GM23338 (cell line): ENCODE measurements around the gene KCNAB2. TPM values are rescaled to one million over a fixed set of nuclear protein-coding genes. Genes with fewer than 3 reads are reported as not detected.

Source experiments
- ATAC-seq: fragments of 200-7000 bp; cut with Tn5 transposase; 3 replicates; pipeline ENCODE4 v1.9.1; 2020
- DNase-seq: peaks from one replicate; pipeline ENCODE4 v3.0.0-alpha.2; 2015; ENCODE audit warnings: low spot score
- H2AFZ ChIP-seq: fragments of 200-600 bp; sonication (generic); 2 replicates; pipeline ENCODE4 v1.8.0; 2016; ENCODE audit warnings: antibody characterized with exemption, mild to moderate bottlenecking, moderate library complexity
- H3F3A ChIP-seq: fragments of 200-600 bp; sonication (generic); replicated peaks from 2 replicates; pipeline ENCODE4 v1.8.0; 2017; ENCODE audit warnings: antibody characterized with exemption, mixed run types, low read depth
- H3K27ac ChIP-seq: fragments of 200-600 bp; sonication (generic); 2 replicates; pipeline ENCODE4 v1.6.1; 2016; ENCODE audit warnings: low read depth
- H3K27me3 ChIP-seq: fragments of 200-600 bp; sonication (generic); 2 replicates; pipeline ENCODE4 v1.8.0; 2016; ENCODE audit warnings: mild to moderate bottlenecking, mixed run types, moderate library complexity; ENCODE audit not compliant: insufficient read depth
- H3K36me3 ChIP-seq: fragments of 200-600 bp; sonication (generic); 2 replicates; pipeline ENCODE4 v1.8.0; 2016; ENCODE audit warnings: mild to moderate bottlenecking; ENCODE audit not compliant: insufficient read depth
- H3K4me1 ChIP-seq: fragments of 200-600 bp; sonication (generic); 2 replicates; pipeline ENCODE4 v1.8.0; 2016; ENCODE audit warnings: mild to moderate bottlenecking, moderate library complexity; ENCODE audit not compliant: insufficient read depth
- H3K4me2 ChIP-seq: fragments of 200-600 bp; sonication (generic); 2 replicates; pipeline ENCODE4 v1.7.1; 2017; ENCODE audit warnings: mixed run types
- H3K4me3 ChIP-seq: fragments of 200-600 bp; sonication (generic); 2 replicates; pipeline ENCODE4 v1.6.1; 2016; ENCODE audit warnings: mixed run types
- H3K79me2 ChIP-seq: fragments of 200-600 bp; sonication (generic); replicated peaks from 2 replicates; pipeline ENCODE4 v1.8.0; 2017; ENCODE audit warnings: mild to moderate bottlenecking; ENCODE audit not compliant: insufficient read depth
- H3K9me2 ChIP-seq: fragments of 200-600 bp; sonication (generic); 2 replicates; pipeline ENCODE4 v1.8.0; 2017; ENCODE audit not compliant: insufficient read depth
- H4K20me1 ChIP-seq: fragments of 200-600 bp; sonication (generic); replicated peaks from 2 replicates; pipeline ENCODE4 v1.8.0; 2017; ENCODE audit warnings: mild to moderate bottlenecking; ENCODE audit not compliant: insufficient read depth
- H3K27ac Mint-ChIP-seq: 2 replicates; pipeline ENCODE4 v1.8.0; 2020; ENCODE audit warnings: inconsistent platforms, mild to moderate bottlenecking, moderate library complexity, mixed read lengths
- H3K27me3 Mint-ChIP-seq: 3 replicates; pipeline ENCODE4 v1.8.0; 2022; ENCODE audit warnings: low read depth, mild to moderate bottlenecking, moderate library complexity, mixed read lengths, inconsistent platforms; ENCODE audit not compliant: insufficient read depth, poor library complexity
- H3K36me3 Mint-ChIP-seq: 3 replicates; pipeline ENCODE4 v1.8.0; 2021; ENCODE audit warnings: low read depth, mild to moderate bottlenecking, inconsistent platforms, moderate library complexity, mixed read lengths
- H3K4me1 Mint-ChIP-seq: 3 replicates; pipeline ENCODE4 v1.8.0; 2020; ENCODE audit warnings: mild to moderate bottlenecking, inconsistent platforms, mixed read lengths
- H3K4me3 Mint-ChIP-seq: 3 replicates; pipeline ENCODE4 v1.8.0; 2021; ENCODE audit warnings: moderate library complexity, mild to moderate bottlenecking, inconsistent platforms, mixed read lengths
- H3K9me3 Mint-ChIP-seq: 3 replicates; pipeline ENCODE4 v1.8.0; 2020; ENCODE audit warnings: moderate library complexity, mild to moderate bottlenecking, inconsistent platforms, mixed read lengths
- CREB1 ChIP-seq: fragments of 250-450 bp; sonication (Bioruptor Pico); IDR thresholded peaks from 2 replicates; pipeline ENCODE4 v1.5.0; 2020; ENCODE audit warnings: low read depth, mild to moderate bottlenecking, moderate library complexity
- EZH2 ChIP-seq: fragments of 200-600 bp; sonication (generic); IDR thresholded peaks from one replicate; pipeline ENCODE4 v1.8.0; 2017; ENCODE audit warnings: antibody characterized with exemption, mild to moderate bottlenecking, low read depth; ENCODE audit not compliant: unreplicated experiment
- EZH2phosphoT487 ChIP-seq: fragments of 200-600 bp; sonication (generic); IDR thresholded peaks from one replicate; pipeline ENCODE4 v1.8.1; 2018; ENCODE audit warnings: antibody characterized with exemption; ENCODE audit not compliant: unreplicated experiment
- JUNB ChIP-seq: IDR thresholded peaks from one replicate; pipeline ENCODE4 v1.6.1; 2016; ENCODE audit warnings: antibody characterized with exemption; ENCODE audit not compliant: unreplicated experiment
- NANOG ChIP-seq: IDR thresholded peaks from 2 replicates; pipeline ENCODE4 v1.6.1; 2016; ENCODE audit warnings: antibody characterized with exemption, borderline replicate concordance
- POLR2AphosphoS5 ChIP-seq: IDR thresholded peaks from 2 replicates; pipeline ENCODE4 v1.6.1; 2016; ENCODE audit warnings: antibody characterized with exemption, low read depth
- ZNF114 ChIP-seq: fragments of 250-450 bp; sonication (Bioruptor Pico); IDR thresholded peaks from 2 replicates; pipeline ENCODE4 v1.5.0; 2020; ENCODE audit warnings: mild to moderate bottlenecking, moderate library complexity
- ZNF331 ChIP-seq: fragments of 250-450 bp; sonication (Bioruptor Pico); IDR thresholded peaks from 2 replicates; pipeline ENCODE4 v1.5.0; 2020; ENCODE audit warnings: low read depth, mild to moderate bottlenecking, moderate library complexity
- polyA plus RNA-seq: library from polyadenylated mRNA; unstranded; fragments of >200 nt; fragmentation: Nextera tagmentation; extraction: Ambion mirVana; gene quantifications from 2 replicates; pipeline ENCODE4 v1.2.1, GENCODE V29; 2016
- total RNA-seq: library from RNA; depleted of rRNA; stranded (reverse); fragments of >200 nt; shearing (Covaris generic); gene quantifications from 2 replicates; pipeline ENCODE4 v1.2.3, GENCODE V29; 2014
- TF ChIP-seq, protein P1 (sequence below): IDR thresholded peaks from 2 replicates; pipeline ENCODE4 v1.6.1; 2016; ENCODE audit warnings: antibody characterized with exemption
- TF ChIP-seq, protein P2 (sequence below): IDR thresholded peaks from one replicate; pipeline ENCODE4 v1.6.1; 2018; ENCODE audit warnings: antibody characterized with exemption; ENCODE audit not compliant: unreplicated experiment
- TF ChIP-seq, protein P3 (sequence below), 2 experiments: fragments of 200-600 bp in 1 of 2; sonication (generic) in 1 of 2; conservative IDR thresholded peaks; 2 replicates each; pipeline versions ENCODE4 v1.5.1 to v1.6.1; 2016 to 2017; ENCODE audit warnings: antibody characterized with exemption in 2 of 2, low read depth in 2 of 2, mild to moderate bottlenecking in 2 of 2, moderate library complexity in 1 of 2

Gene KCNAB2
- total and polyA plus RNA-seq, 2 experiments from 2014 or later, result 3.0 to 3.7 TPM

DNA sequence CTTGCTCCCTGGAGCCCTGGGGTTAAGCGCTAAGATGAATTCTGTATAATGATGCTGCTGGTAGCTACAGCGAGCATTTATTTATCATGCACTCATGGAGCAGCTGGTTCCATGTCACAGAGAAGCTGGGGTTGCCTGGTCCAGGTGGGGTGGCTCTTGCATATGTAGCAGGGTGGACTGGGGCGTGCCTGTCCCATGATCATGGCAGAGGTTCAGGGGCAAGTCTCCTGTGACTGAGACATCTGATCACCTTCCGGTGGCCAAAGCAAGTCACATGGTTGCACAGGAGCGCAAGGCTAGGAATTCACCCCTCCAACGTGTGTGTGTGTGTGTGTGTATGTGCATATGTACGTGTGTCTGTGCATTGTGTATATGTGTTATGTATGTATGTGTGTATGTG, 15.6 kb upstream of the KCNAB2 start:
- Mint-ChIP-seq H3K4me1 (peaks cover 10% of the 10 kb centered on the region), H3K9me3 (no peaks in the 10 kb centered on the region), H3K4me3 (no peak overlapping the region), H3K27ac (no peak overlapping the region), H3K27me3 (peaks cover 16% of the 10 kb centered on the region), H3K36me3 (no peaks in the 10 kb centered on the region)
- no peak for ATAC-seq
- no peak overlapping the region for H3K27ac ChIP-seq
- no peaks in the 10 kb centered on the region for H3K36me3 ChIP-seq
- TF ChIP-seq POLR2AphosphoS5 (no peak), EZH2phosphoT487 (no peak), NANOG (no peak), ZNF331 (CRISPR knock-in tag) (no peak), EZH2 (no peak), CREB1 (no peak), JUNB (no peak), ZNF114 (CRISPR knock-in tag) (no peak)
- TF ChIP-seq, protein P1, sequence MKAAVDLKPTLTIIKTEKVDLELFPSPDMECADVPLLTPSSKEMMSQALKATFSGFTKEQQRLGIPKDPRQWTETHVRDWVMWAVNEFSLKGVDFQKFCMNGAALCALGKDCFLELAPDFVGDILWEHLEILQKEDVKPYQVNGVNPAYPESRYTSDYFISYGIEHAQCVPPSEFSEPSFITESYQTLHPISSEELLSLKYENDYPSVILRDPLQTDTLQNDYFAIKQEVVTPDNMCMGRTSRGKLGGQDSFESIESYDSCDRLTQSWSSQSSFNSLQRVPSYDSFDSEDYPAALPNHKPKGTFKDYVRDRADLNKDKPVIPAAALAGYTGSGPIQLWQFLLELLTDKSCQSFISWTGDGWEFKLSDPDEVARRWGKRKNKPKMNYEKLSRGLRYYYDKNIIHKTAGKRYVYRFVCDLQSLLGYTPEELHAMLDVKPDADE, result no peak
- TF ChIP-seq, protein P2, sequence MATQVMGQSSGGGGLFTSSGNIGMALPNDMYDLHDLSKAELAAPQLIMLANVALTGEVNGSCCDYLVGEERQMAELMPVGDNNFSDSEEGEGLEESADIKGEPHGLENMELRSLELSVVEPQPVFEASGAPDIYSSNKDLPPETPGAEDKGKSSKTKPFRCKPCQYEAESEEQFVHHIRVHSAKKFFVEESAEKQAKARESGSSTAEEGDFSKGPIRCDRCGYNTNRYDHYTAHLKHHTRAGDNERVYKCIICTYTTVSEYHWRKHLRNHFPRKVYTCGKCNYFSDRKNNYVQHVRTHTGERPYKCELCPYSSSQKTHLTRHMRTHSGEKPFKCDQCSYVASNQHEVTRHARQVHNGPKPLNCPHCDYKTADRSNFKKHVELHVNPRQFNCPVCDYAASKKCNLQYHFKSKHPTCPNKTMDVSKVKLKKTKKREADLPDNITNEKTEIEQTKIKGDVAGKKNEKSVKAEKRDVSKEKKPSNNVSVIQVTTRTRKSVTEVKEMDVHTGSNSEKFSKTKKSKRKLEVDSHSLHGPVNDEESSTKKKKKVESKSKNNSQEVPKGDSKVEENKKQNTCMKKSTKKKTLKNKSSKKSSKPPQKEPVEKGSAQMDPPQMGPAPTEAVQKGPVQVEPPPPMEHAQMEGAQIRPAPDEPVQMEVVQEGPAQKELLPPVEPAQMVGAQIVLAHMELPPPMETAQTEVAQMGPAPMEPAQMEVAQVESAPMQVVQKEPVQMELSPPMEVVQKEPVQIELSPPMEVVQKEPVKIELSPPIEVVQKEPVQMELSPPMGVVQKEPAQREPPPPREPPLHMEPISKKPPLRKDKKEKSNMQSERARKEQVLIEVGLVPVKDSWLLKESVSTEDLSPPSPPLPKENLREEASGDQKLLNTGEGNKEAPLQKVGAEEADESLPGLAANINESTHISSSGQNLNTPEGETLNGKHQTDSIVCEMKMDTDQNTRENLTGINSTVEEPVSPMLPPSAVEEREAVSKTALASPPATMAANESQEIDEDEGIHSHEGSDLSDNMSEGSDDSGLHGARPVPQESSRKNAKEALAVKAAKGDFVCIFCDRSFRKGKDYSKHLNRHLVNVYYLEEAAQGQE, result no peak
- TF ChIP-seq, protein P3, sequence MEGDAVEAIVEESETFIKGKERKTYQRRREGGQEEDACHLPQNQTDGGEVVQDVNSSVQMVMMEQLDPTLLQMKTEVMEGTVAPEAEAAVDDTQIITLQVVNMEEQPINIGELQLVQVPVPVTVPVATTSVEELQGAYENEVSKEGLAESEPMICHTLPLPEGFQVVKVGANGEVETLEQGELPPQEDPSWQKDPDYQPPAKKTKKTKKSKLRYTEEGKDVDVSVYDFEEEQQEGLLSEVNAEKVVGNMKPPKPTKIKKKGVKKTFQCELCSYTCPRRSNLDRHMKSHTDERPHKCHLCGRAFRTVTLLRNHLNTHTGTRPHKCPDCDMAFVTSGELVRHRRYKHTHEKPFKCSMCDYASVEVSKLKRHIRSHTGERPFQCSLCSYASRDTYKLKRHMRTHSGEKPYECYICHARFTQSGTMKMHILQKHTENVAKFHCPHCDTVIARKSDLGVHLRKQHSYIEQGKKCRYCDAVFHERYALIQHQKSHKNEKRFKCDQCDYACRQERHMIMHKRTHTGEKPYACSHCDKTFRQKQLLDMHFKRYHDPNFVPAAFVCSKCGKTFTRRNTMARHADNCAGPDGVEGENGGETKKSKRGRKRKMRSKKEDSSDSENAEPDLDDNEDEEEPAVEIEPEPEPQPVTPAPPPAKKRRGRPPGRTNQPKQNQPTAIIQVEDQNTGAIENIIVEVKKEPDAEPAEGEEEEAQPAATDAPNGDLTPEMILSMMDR (conservative IDR thresholded peaks at IDR 0.05; ENCODE audit: low read depth in 2 of 2), result no peak
- no peak overlapping the region for H3K4me3 ChIP-seq
- no peaks in the 10 kb centered on the region for H3K27me3 ChIP-seq
- no peaks in the 10 kb centered on the region for H3K79me2 ChIP-seq
- H4K20me1 ChIP-seq, result no peaks in the 10 kb centered on the region
- no peak overlapping the region for H2AFZ ChIP-seq
- no peaks in the 10 kb centered on the region for H3K9me2 ChIP-seq
- no peak overlapping the region for H3K4me2 ChIP-seq
- H3K4me1 ChIP-seq, result no peaks in the 10 kb centered on the region; the same call in 1 of the 2 replicates
- H3F3A ChIP-seq, result 0 out of 2 replicates have a peak, but pooled peaks cover 3% of the 10 kb centered on the region
- DNase-seq, result no peak
